ENCODE data around the gene GOLGA6L22. TPM values are rescaled to one million over a fixed set of nuclear protein-coding genes. Genes with fewer than 3 reads are reported as not detected.
A peak's percentile ranks its signal among the peaks of the same experiment; 100 is the strongest.
"Not testable (repeated sequence)": the region's sequence is repeated elsewhere in the genome, so short reads cannot be mapped to it uniquely, and the experiment has no call there.

GOLGA6L22 gene, protein sequence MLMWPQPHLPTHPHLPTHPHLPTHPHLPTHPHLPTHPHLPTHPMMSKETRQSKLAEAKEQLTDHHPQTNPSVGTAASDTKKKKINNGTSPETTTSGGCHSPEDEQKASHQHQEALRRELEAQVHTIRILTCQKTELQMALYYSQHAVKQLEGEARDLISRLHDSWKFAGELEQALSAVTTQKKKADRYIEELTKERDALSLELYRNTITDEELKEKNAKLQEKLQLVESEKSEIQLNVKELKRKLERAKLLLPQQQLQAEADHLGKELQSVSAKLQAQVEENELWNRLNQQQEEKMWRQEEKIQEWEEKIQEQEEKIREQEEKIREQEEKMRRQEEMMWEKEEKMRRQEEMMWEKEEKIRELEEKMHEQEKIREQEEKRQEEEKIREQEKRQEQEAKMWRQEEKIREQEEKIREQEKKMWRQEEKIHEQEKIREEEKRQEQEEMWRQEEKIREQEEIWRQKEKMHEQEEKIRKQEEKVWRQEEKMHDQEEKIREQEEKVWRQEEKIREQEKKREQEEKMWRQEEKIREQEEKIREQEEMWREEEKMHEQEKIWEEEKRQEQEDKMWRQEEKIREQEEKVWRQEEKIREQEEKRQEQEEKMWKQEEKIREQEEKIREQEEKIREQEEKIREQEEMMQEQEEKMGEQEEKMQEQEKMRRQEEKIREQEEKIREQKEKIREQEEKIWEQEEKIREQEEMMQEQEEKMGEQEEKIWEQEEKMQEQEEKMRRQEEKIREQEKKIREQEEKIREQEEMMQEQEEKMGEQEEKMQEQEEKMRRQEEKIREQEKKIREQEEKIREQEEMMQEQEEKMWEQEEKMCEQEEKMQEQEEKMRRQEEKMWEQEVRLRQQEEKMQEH
- not detected for polyA plus RNA-seq (2013, experiment 1 of 2)
- polyA plus RNA-seq (2013, experiment 2 of 2): not detected

DNA sequence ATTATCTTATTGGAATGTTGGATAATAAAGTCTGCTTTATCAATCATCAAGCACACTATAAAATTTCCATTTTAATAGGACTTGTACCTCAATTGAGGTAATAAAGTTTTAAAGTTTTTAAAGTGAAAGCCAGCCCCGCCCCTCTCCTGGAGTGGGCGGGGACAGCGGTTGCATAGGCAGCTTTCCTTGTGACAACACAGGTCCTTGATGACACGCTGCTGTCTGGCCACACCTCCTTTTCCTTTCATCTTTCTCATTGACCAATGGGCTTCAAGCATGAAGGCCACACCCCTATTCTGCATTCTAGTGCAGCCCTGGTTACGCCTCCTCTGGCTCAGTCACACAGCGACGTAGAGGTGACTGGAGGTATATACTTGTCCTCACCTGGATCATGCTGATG, at the start of gene GOLGA6L22:
TSS of gene GOLGA6L22 (plus strand) at position 301 of the 400 bp plus-strand sequence. CDS start at position 392, 91 bp downstream.
- H3K4me3 ChIP-seq (ENCODE audit: low read length); H3K27ac ChIP-seq (ENCODE audit: low read depth, low read length); H3K36me3 ChIP-seq (ENCODE audit: insufficient read depth, low read length); H3K4me1 ChIP-seq (ENCODE audit: insufficient read depth, low read length); H3K27me3 ChIP-seq (ENCODE audit: insufficient read depth, low read length); H3K9ac ChIP-seq (ENCODE audit: low read depth, low read length); H3K9me3 ChIP-seq (ENCODE audit: insufficient read depth, low read depth, low read length): not testable (repeated sequence)
- WGBS: no CpG with 5 or more reads among the region's 7 CpGs

DNA sequence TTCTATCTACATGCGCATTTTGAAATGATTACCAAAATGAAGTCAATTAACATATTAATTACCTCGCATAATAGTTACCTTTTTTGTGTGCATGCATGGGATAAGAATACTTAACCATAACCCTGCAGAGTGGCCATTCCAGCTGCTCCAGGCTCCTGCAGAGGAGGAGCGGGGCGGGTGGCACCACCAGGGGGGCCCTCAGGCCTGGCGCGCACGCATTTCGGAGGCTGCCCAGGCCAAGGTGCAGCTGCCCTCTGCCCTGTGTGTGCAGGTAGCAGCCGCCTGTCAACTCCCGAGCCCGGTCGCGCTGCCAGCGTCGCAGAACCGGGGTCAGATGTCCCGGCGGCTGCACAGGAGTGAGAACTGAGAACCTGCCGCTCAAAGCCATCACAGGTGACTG, 41.4 kb upstream of the GOLGA6L22 start:
- H3K27ac ChIP-seq (ENCODE audit: low read depth, low read length); H3K4me1 ChIP-seq (ENCODE audit: insufficient read depth, low read length); H3K36me3 ChIP-seq (ENCODE audit: insufficient read depth, low read length); H3K4me3 ChIP-seq (ENCODE audit: low read length); H3K9ac ChIP-seq (ENCODE audit: low read depth, low read length); H3K27me3 ChIP-seq (ENCODE audit: insufficient read depth, low read length); H3K9me3 ChIP-seq (ENCODE audit: insufficient read depth, low read depth, low read length): not testable (repeated sequence)
- 79% methylated on average over 6 of the region's 19 CpGs for WGBS

DNA sequence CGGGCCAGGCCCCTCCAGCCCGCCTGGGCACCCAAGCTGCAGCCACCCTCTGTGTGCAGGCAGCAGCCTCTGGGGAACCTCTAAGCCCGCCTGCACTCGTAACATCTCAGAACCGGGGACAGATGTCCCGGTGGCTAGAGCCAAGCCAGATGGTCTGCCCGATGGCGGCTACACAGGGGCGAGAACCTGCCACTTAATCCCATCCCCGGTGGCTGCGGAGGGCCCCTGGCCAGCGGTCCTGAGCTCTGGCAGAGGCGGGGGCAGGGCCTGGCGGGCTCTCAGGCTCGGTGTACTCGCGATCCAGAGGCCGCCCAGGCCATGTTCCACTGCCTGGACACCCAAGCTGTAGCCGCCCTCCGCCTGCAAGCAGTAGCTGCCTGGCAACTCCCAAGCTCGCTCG, 40.9 kb upstream of the GOLGA6L22 start:
- not testable (repeated sequence) for H3K4me3 ChIP-seq (ENCODE audit: low read length); H3K9ac ChIP-seq (ENCODE audit: low read depth, low read length); H3K27ac ChIP-seq (ENCODE audit: low read depth, low read length); H3K27me3 ChIP-seq (ENCODE audit: insufficient read depth, low read length); H3K4me1 ChIP-seq (ENCODE audit: insufficient read depth, low read length); H3K36me3 ChIP-seq (ENCODE audit: insufficient read depth, low read length); H3K9me3 ChIP-seq (ENCODE audit: insufficient read depth, low read depth, low read length)
- 96% methylated on average over 8 of the region's 22 CpGs for WGBS

DNA sequence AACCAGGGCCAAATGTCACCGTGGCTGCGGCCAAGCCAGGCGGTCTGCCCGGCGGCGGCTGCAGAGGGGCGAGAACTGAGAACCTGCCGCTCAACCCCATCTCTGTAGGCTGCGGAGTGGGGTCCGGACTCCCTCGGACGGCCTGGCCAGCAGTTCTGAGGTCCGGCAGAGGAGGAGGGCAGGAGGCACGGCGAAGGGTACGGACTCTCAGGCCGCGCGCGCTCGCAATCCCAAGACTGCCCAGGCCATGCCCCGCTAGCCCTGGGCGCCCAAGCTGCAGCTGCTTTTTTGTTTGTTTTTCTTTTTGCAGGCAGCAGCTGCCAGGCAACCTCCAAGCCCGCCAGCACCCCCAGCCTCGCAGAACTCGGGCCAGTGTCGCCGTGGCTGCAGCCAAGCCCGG, 40.5 kb upstream of the GOLGA6L22 start:
- H3K4me3 ChIP-seq (ENCODE audit: low read length); H3K9me3 ChIP-seq (ENCODE audit: insufficient read depth, low read depth, low read length); H3K36me3 ChIP-seq (ENCODE audit: insufficient read depth, low read length); H3K4me1 ChIP-seq (ENCODE audit: insufficient read depth, low read length); H3K27ac ChIP-seq (ENCODE audit: low read depth, low read length); H3K27me3 ChIP-seq (ENCODE audit: insufficient read depth, low read length); H3K9ac ChIP-seq (ENCODE audit: low read depth, low read length): not testable (repeated sequence)
- WGBS: no CpG with 5 or more reads among the region's 29 CpGs

DNA sequence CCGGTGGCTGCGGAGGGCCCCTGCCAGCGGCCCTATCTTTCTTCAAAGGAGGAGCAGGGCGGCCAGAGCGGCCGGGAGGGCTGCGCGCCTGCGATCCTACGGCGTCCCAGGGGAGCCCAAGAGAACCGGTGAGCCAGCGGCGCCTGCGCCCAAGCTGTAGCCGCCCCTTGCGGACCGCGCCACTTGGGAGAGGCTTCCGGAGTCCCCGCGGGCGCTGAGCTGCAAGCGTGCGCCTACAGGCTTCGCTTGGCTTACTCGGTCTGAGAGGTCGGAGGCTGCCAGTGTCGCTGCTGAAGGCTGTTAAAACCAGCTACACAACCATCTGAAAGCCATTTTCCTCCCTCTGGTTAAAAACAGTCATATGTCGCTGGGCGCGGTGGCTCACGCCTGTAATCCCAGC, 40.0 kb upstream of the GOLGA6L22 start:
- not testable (repeated sequence) for H3K4me3 ChIP-seq (ENCODE audit: low read length); H3K27me3 ChIP-seq (ENCODE audit: insufficient read depth, low read length); H3K27ac ChIP-seq (ENCODE audit: low read depth, low read length); H3K36me3 ChIP-seq (ENCODE audit: insufficient read depth, low read length); H3K4me1 ChIP-seq (ENCODE audit: insufficient read depth, low read length); H3K9me3 ChIP-seq (ENCODE audit: insufficient read depth, low read depth, low read length); H3K9ac ChIP-seq (ENCODE audit: low read depth, low read length)
- WGBS: 97% methylated on average over 15 of the region's 33 CpGs

DNA sequence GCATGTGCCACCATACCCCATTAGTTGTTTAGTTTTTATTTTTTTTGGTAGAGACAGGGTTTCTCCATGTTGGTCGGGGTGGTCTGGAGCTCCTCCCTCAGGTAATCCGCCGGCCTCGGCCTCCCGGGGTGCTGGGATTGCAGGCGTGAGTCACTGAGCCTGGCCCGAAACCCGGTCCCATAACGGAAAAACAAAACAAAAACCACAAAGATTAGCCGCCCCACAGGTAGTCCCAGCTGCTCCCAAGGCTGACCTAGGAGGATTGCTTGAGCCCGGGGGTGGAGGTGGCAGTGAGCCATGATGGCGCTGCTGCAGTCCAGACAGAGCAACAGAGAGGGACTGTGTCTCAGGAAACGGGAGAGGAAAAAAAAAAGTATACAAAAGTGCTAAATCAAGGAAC, 38.4 kb upstream of the GOLGA6L22 start:
- not testable (repeated sequence) for H3K4me1 ChIP-seq (ENCODE audit: insufficient read depth, low read length); H3K27me3 ChIP-seq (ENCODE audit: insufficient read depth, low read length); H3K4me3 ChIP-seq (ENCODE audit: low read length); H3K27ac ChIP-seq (ENCODE audit: low read depth, low read length); H3K9ac ChIP-seq (ENCODE audit: low read depth, low read length); H3K36me3 ChIP-seq (ENCODE audit: insufficient read depth, low read length); H3K9me3 ChIP-seq (ENCODE audit: insufficient read depth, low read depth, low read length)
- 77% methylated on average over 9 of the region's 13 CpGs for WGBS

DNA sequence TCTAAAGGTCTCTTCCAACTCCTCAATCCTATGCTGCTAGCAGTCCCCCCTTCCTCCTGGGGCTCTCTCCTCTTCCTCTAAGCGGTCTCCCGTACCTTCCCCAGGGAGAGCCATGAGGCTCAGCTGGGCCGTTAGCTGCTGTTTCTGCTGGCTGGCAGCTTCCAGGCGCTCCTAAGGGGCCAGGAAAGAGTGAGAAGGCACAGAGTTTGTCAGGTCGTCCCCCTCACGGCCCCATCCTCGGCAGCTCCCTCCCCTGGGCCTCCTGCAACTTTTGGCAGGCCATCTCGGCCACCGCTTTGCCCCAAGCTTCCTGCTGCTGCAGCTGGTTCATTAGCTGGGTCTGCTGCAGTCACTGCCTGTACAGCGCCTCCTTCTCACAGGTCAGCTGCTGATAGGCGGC, 29.3 kb upstream of the GOLGA6L22 start:
- WGBS: 77% methylated on average over 3 of the region's 11 CpGs
- not testable (repeated sequence) for H3K4me1 ChIP-seq (ENCODE audit: insufficient read depth, low read length); H3K36me3 ChIP-seq (ENCODE audit: insufficient read depth, low read length); H3K27me3 ChIP-seq (ENCODE audit: insufficient read depth, low read length); H3K9ac ChIP-seq (ENCODE audit: low read depth, low read length); H3K27ac ChIP-seq (ENCODE audit: low read depth, low read length); H3K9me3 ChIP-seq (ENCODE audit: insufficient read depth, low read depth, low read length); H3K4me3 ChIP-seq (ENCODE audit: low read length)

DNA sequence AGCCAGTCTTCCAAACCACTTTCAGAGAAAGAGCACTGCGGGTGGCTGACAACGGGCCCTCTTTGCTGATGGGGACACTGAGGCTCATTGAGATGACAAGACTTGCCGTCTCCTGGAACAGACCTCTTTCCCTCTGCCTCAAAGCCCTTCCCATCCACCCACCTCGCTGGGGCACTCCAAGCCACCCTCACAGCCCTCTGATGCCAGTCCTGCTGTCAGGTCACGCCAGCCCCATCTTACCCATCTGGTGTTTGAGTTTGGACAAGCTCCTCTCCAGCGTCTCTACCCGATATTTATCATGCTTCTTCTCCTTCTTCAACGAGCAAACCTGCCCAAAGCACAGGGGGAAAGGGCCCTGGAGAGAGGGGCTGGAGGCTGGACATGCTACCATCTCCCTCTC, 27.0 kb upstream of the GOLGA6L22 start:
- WGBS: 97% methylated on average over 3 of the region's 8 CpGs
- H3K4me1 ChIP-seq (ENCODE audit: insufficient read depth, low read length); H3K9me3 ChIP-seq (ENCODE audit: insufficient read depth, low read depth, low read length); H3K27me3 ChIP-seq (ENCODE audit: insufficient read depth, low read length); H3K4me3 ChIP-seq (ENCODE audit: low read length); H3K9ac ChIP-seq (ENCODE audit: low read depth, low read length); H3K27ac ChIP-seq (ENCODE audit: low read depth, low read length); H3K36me3 ChIP-seq (ENCODE audit: insufficient read depth, low read length): not testable (repeated sequence)

DNA sequence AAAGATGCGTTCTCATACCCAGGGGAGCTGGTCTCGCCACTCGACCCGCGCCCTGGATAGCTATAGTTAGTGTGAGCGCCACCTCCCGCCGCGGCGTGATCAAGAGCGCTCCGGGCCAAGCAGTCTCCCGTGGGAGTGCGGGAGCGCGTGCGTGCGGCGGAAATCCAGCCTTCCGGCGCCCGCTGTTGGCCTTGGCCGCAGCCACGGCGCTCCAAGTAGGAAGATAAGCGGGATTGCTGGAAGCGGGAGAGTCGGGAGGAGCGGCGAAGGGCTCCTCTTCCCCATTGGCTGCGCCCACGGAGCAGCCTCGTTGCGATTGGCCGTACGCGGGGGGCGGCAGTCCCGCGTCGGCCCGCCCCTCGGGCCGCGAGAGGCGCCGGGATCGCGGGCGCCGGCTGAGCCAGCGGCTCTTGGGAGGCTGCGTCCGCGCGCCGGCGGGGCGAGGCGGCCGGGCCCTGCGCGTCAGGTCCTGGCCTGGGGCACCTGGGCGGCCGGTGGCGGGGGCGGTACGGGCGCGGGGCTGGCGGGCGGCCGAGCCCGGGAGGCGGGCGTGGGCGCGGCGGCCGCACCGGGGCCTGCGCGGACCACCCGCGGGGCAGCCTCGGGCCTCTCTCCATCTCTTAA, 35.9 kb downstream of the GOLGA6L22 start:
- not testable (repeated sequence) for H3K9ac ChIP-seq (ENCODE audit: low read depth, low read length); H3K4me1 ChIP-seq (ENCODE audit: insufficient read depth, low read length); H3K9me3 ChIP-seq (ENCODE audit: insufficient read depth, low read depth, low read length); H3K27ac ChIP-seq (ENCODE audit: low read depth, low read length); H3K36me3 ChIP-seq (ENCODE audit: insufficient read depth, low read length); H3K27me3 ChIP-seq (ENCODE audit: insufficient read depth, low read length)
- 0% methylated on average over 10 of the region's 86 CpGs for WGBS
- peak overlapping the region; percentile 34; the same call in 1 of the 2 replicates for H3K4me3 ChIP-seq (ENCODE audit: low read length)

DNA sequence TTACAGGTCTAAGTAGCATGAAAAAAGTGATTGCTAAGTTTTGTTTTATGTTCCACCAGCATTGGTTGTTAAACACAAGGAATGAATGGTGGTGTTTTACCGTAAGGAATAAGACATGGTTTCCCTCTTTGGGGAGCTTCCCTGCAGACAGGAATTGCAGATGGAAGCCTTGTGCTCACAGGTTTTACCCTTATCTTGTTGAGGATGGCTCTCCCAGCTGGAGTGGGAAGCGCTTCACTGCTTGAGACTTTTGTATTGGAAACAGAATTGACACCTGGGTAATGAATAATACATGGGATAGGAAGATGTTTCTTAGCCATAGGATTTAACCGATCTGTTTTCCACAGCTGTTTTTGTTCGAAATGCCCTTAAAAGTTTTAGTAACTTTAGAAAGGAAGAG, 38.5 kb downstream of the GOLGA6L22 start:
- not testable (repeated sequence) for H3K27ac ChIP-seq (ENCODE audit: low read depth, low read length); H3K4me1 ChIP-seq (ENCODE audit: insufficient read depth, low read length); H3K9ac ChIP-seq (ENCODE audit: low read depth, low read length); H3K4me3 ChIP-seq (ENCODE audit: low read length); H3K9me3 ChIP-seq (ENCODE audit: insufficient read depth, low read depth, low read length); H3K36me3 ChIP-seq (ENCODE audit: insufficient read depth, low read length); H3K27me3 ChIP-seq (ENCODE audit: insufficient read depth, low read length)
- WGBS: no CpG with 5 or more reads among the region's 4 CpGs

DNA sequence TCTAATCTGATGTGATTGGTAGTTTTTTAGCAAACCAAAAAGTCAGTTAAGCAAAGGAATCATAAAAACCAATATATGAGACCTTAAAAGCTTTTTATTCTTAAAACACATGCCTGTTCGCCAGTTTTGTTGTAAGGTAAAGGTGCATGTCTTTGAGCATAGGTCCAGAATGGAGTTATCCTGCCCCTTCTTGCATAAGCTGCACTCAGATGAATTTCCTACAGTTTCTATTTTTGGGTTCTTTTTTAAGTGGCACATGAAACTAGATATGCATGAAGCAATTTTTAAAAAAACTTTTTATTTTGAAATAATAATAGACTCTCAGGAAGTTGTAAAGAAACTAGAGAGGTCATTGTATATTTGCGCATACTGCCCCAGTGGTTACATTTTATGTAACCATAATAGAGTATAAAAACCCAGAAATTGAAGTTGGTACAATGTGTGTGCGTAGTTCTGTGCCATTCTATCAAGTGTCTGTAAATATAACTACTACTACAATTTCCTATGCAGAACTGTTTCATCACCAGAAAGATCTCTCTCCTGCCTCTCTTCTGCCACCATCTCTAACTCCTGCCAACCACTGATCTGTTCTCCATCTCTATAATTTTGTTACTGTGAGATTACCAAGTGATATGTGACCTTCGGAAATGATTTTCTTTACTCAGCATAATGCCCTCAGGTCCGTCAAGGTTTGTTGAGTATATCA, 39.7 kb downstream of the GOLGA6L22 start:
- no CpG with 5 or more reads among the region's 5 CpGs for WGBS
- not testable (repeated sequence) for H3K36me3 ChIP-seq (ENCODE audit: insufficient read depth, low read length)

More for the DNA sequence above, 39.7 kb downstream of the GOLGA6L22 start:
- H3K27me3 ChIP-seq (ENCODE audit: insufficient read depth, low read length); H3K9me3 ChIP-seq (ENCODE audit: insufficient read depth, low read depth, low read length); H3K4me1 ChIP-seq (ENCODE audit: insufficient read depth, low read length); H3K27ac ChIP-seq (ENCODE audit: low read depth, low read length); H3K4me3 ChIP-seq (ENCODE audit: low read length); H3K9ac ChIP-seq (ENCODE audit: low read depth, low read length): not testable (repeated sequence)

Data from HUES64 (cell line).